Naive thymus-derived CD4-positive, alpha-beta T cell (primary cell): ENCODE data around the gene NTRK2. TPM values are rescaled to one million over a fixed set of nuclear protein-coding genes. Genes with fewer than 3 reads are reported as not detected.

ENCODE experiments used
- ATAC-seq: fragments of 150-1000 bp; cut with Tn5 transposase; 2 replicates; pipeline ENCODE4 v1.10.0; 2021; ENCODE audit warnings: mild to moderate bottlenecking, moderate library complexity
- CTCF ChIA-PET: fragments of 350-600 bp; sonication (Branson Sonifier 250); formaldehyde crosslinking; loops from one replicate; lab custom pipeline; 2021; ENCODE audit warnings: antibody characterized with exemption; lab: Charles Lee
- POLR2A ChIA-PET: fragments of 350-600 bp; sonication (Branson Sonifier 250); formaldehyde crosslinking; loops from one replicate; lab custom pipeline; 2021; ENCODE audit warnings: antibody characterized with exemption, inconsistent platforms; lab: Charles Lee
- DNase-seq, 9 donors: peaks; one replicate each; pipeline versions ENCODE4 v3.0.0 to v3.0.0-alpha.2; 2020 to 2022; ENCODE audit warnings: mixed read lengths in 1 of 9
- H3K27ac ChIP-seq: one replicate; pipeline ENCODE4 v1.7.0; 2013; ENCODE audit warnings: mild to moderate bottlenecking, low read depth, low read length, moderate library complexity
- H3K27me3 ChIP-seq, 2 donors: one replicate each; pipeline ENCODE4 v1.7.0; 2013; ENCODE audit warnings: low read length in 2 of 2, mild to moderate bottlenecking in 2 of 2, moderate library complexity in 2 of 2; ENCODE audit not compliant: control insufficient read depth in 2 of 2, insufficient read depth in 2 of 2
- H3K36me3 ChIP-seq, 3 experiments: 1 replicate in 2 of 3; 2 replicates in 1 of 3; pipeline ENCODE4 v1.7.0; 2013; ENCODE audit warnings: low read length in 3 of 3, mild to moderate bottlenecking in 3 of 3, moderate library complexity in 1 of 3; ENCODE audit not compliant: insufficient read depth in 3 of 3, control insufficient read depth in 2 of 3
- H3K4me1 ChIP-seq, 2 donors: one replicate each; pipeline ENCODE4 v1.7.0; 2013; ENCODE audit warnings: low read length in 2 of 2, mild to moderate bottlenecking in 2 of 2, moderate library complexity in 1 of 2; ENCODE audit not compliant: control insufficient read depth in 2 of 2, insufficient read depth in 2 of 2
- H3K4me3 ChIP-seq: 2 replicates; pipeline ENCODE4 v1.7.0; 2013; ENCODE audit warnings: mild to moderate bottlenecking, low read length
- H3K9me3 ChIP-seq, 3 experiments: 1 replicate in 2 of 3; 2 replicates in 1 of 3; pipeline ENCODE4 v1.7.0; 2013; ENCODE audit warnings: low read length in 3 of 3; ENCODE audit not compliant: control insufficient read depth in 2 of 3
- H3K27ac Mint-ChIP-seq, 9 donors: one replicate each; pipeline ENCODE4 v1.8.0; 2020 to 2022; ENCODE audit warnings: mixed read lengths in 9 of 9, mild to moderate bottlenecking in 8 of 9, moderate library complexity in 5 of 9, inconsistent platforms in 2 of 9
- H3K27me3 Mint-ChIP-seq, 5 donors: one replicate each; pipeline ENCODE4 v1.8.0; 2021 to 2022; ENCODE audit warnings: mixed read lengths in 5 of 5, mild to moderate bottlenecking in 1 of 5
- H3K36me3 Mint-ChIP-seq, 5 donors: one replicate each; pipeline ENCODE4 v1.8.0; 2020 to 2022; ENCODE audit warnings: mixed read lengths in 5 of 5, mild to moderate bottlenecking in 3 of 5, inconsistent platforms in 1 of 5
- H3K4me1 Mint-ChIP-seq, 7 donors: one replicate each; pipeline ENCODE4 v1.8.0; 2020 to 2022; ENCODE audit warnings: mixed read lengths in 7 of 7, mild to moderate bottlenecking in 3 of 7, inconsistent platforms in 1 of 7
- H3K4me3 Mint-ChIP-seq, 10 donors: one replicate each; pipeline ENCODE4 v1.8.0; 2020 to 2022; ENCODE audit warnings: mild to moderate bottlenecking in 10 of 10, mixed read lengths in 10 of 10, moderate library complexity in 6 of 10, inconsistent platforms in 2 of 10
- H3K9me3 Mint-ChIP-seq, 11 donors: one replicate each; pipeline ENCODE4 v1.8.0; 2020 to 2022; ENCODE audit warnings: mixed read lengths in 11 of 11, mild to moderate bottlenecking in 4 of 11, inconsistent platforms in 1 of 11, moderate library complexity in 1 of 11
- intact Hi-C, 2 donors: fragments of 100-400 bp; cut with micrococcal nuclease; formaldehyde crosslinking; loops; one replicate each; pipeline ENCODE4 v1.15.1; 2023
- polyA plus RNA-seq, 2 donors: library from polyadenylated mRNA; unstranded; fragments of 300-500 nt; fragmentation: Illumina TruSeq; gene quantifications; one replicate each; pipeline ENCODE4 v1.2.3, GENCODE V29; 2021
- total RNA-seq, 6 experiments: library from RNA in 5 of 6; stranded (reverse) in 5 of 6; gene quantifications; 1 replicate in 5 of 6; 2 replicates in 1 of 6; pipeline ENCODE4 v1.2.3 and lab custom pipeline; 2021 to 2026

NTRK2 gene
- total and polyA plus RNA-seq, 7 experiments from 2014 or later = 0.07 to 1.2 TPM; not detected in 5

- no peaks in the 10 kb centered on the region for H3K9me3 ChIP-seq
- no peak overlapping the region for H3K4me3 Mint-ChIP-seq
- DNase-seq (no peak), ATAC-seq (no peak)
- H3K27me3 ChIP-seq = no peaks in the 10 kb centered on the region
- H3K36me3 Mint-ChIP-seq = no peaks in the 10 kb centered on the region
- H3K36me3 ChIP-seq = no peaks in the 10 kb centered on the region
- no peaks in the 10 kb centered on the region for H3K4me1 ChIP-seq
- no peak overlapping the region for H3K27ac ChIP-seq
- H3K27ac Mint-ChIP-seq = no peak overlapping the region
- no peak overlapping the region for H3K4me3 ChIP-seq
- H3K9me3 Mint-ChIP-seq = peaks cover 0 to 6% (median 0%) of the 10 kb centered on the region in 11 donors
- H3K4me1 Mint-ChIP-seq = no peaks in the 10 kb centered on the region
- CTCF ChIA-PET = interaction anchor here (0.5 kb wide), 1 partner anchor 25 kb away, joined by 5 read pairs; no protein-coding TSS in a partner anchor
- intact Hi-C loops = no loop called here
- POLR2A ChIA-PET = no interaction called here
- H3K27me3 Mint-ChIP-seq = peaks cover 0 to 12% (median 0%) of the 10 kb centered on the region in 5 donors
These were observed 352.2 kb downstream of the NTRK2 start for GRCh38 chr9:85021686-85022085.

- no peaks in the 10 kb centered on the region for H3K4me1 Mint-ChIP-seq
- Histone ChIP-seq H3K36me3 (no peaks in the 10 kb centered on the region), H3K9me3 (no peaks in the 10 kb centered on the region), H3K4me3 (no peak overlapping the region), H3K4me1 (no peaks in the 10 kb centered on the region), H3K27ac (no peak overlapping the region), H3K27me3 (no peaks in the 10 kb centered on the region)
- intact Hi-C loops = no loop called here
- H3K27ac Mint-ChIP-seq = no peak overlapping the region
- POLR2A ChIA-PET = no interaction called here
- CTCF ChIA-PET = no interaction called here
- H3K4me3 Mint-ChIP-seq = no peak overlapping the region
- ATAC-seq = no peak
- no peaks in the 10 kb centered on the region for H3K36me3 Mint-ChIP-seq
- H3K27me3 Mint-ChIP-seq = peaks cover 0 to 18% (median 0%) of the 10 kb centered on the region in 5 donors
- DNase-seq = no peak
- peaks cover 0 to 6% (median 3%) of the 10 kb centered on the region in 11 donors for H3K9me3 Mint-ChIP-seq
These were observed 354.8 kb downstream of the NTRK2 start for GRCh38 chr9:85024374-85024773.

GRCh38 chr9:85025638-85026037, 356.1 kb downstream of the NTRK2 start:
- intact Hi-C loops = no loop called here
- POLR2A ChIA-PET = no interaction called here
- DNase-seq (no peak), ATAC-seq (no peak)
- no peak overlapping the region for H3K4me3 ChIP-seq
- H3K27ac ChIP-seq = no peak overlapping the region
- H3K9me3 ChIP-seq = no peaks in the 10 kb centered on the region
- peaks cover 0 to 17% (median 0%) of the 10 kb centered on the region in 5 donors for H3K27me3 Mint-ChIP-seq
- H3K27ac Mint-ChIP-seq = no peak overlapping the region
- peaks cover 0 to 6% (median 2%) of the 10 kb centered on the region in 11 donors for H3K9me3 Mint-ChIP-seq
- CTCF ChIA-PET = no interaction called here
- no peaks in the 10 kb centered on the region for H3K4me1 ChIP-seq
- H3K27me3 ChIP-seq = no peaks in the 10 kb centered on the region
- H3K36me3 ChIP-seq = no peaks in the 10 kb centered on the region
- H3K4me3 Mint-ChIP-seq = no peak overlapping the region
- H3K4me1 Mint-ChIP-seq = no peaks in the 10 kb centered on the region
- no peaks in the 10 kb centered on the region for H3K36me3 Mint-ChIP-seq

GRCh38 chr9:85027870-85028269, 358.3 kb downstream of the NTRK2 start:
- Mint-ChIP-seq H3K4me3 (no peak overlapping the region), H3K36me3 (no peaks in the 10 kb centered on the region), H3K27me3 (peaks cover 0 to 5% (median 0%) of the 10 kb centered on the region in 5 donors), H3K4me1 (no peaks in the 10 kb centered on the region), H3K9me3 (peaks cover 0 to 6% (median 2%) of the 10 kb centered on the region in 11 donors), H3K27ac (no peak overlapping the region)
- ATAC-seq (no peak), DNase-seq (no peak)
- ChIA-PET CTCF (no interaction called here), POLR2A (no interaction called here)
- H3K36me3 ChIP-seq = no peaks in the 10 kb centered on the region
- no peaks in the 10 kb centered on the region for H3K9me3 ChIP-seq
- no peaks in the 10 kb centered on the region for H3K4me1 ChIP-seq
- no peak overlapping the region for H3K27ac ChIP-seq
- intact Hi-C loops = no loop called here
- no peak overlapping the region for H3K4me3 ChIP-seq
- no peaks in the 10 kb centered on the region for H3K27me3 ChIP-seq

- Mint-ChIP-seq H3K36me3 (no peaks in the 10 kb centered on the region), H3K4me1 (no peaks in the 10 kb centered on the region), H3K27me3 (peaks cover 0 to 11% (median 5%) of the 10 kb centered on the region in 5 donors), H3K27ac (no peak overlapping the region), H3K4me3 (no peak overlapping the region), H3K9me3 (peaks cover 0 to 13% (median 2%) of the 10 kb centered on the region in 11 donors)
- H3K4me3 ChIP-seq = no peak overlapping the region
- POLR2A ChIA-PET = no interaction called here
- no peak for ATAC-seq
- H3K36me3 ChIP-seq = no peaks in the 10 kb centered on the region
- H3K27me3 ChIP-seq = no peaks in the 10 kb centered on the region
- H3K9me3 ChIP-seq = no peaks in the 10 kb centered on the region
- H3K4me1 ChIP-seq = no peaks in the 10 kb centered on the region
- no peak overlapping the region for H3K27ac ChIP-seq
- intact Hi-C loops = no loop called here
- CTCF ChIA-PET = no interaction called here
- no peak for DNase-seq
These were observed 360.8 kb downstream of the NTRK2 start for GRCh38 chr9:85030316-85030715.

- intact Hi-C loops = no loop called here
- DNase-seq (no peak), ATAC-seq (no peak)
- Histone ChIP-seq H3K4me1 (no peaks in the 10 kb centered on the region), H3K27ac (no peak overlapping the region), H3K4me3 (no peak overlapping the region), H3K9me3 (no peaks in the 10 kb centered on the region), H3K36me3 (no peaks in the 10 kb centered on the region), H3K27me3 (no peaks in the 10 kb centered on the region)
- CTCF ChIA-PET = no interaction called here
- POLR2A ChIA-PET = no interaction called here
- Mint-ChIP-seq H3K27ac (no peak overlapping the region), H3K27me3 (peaks cover 0 to 9% (median 7%) of the 10 kb centered on the region in 5 donors), H3K4me1 (no peaks in the 10 kb centered on the region), H3K4me3 (no peak overlapping the region), H3K36me3 (no peaks in the 10 kb centered on the region), H3K9me3 (peaks cover 0 to 13% (median 2%) of the 10 kb centered on the region in 11 donors)
These were observed 367.0 kb downstream of the NTRK2 start for GRCh38 chr9:85036496-85036895.

- peaks cover 0 to 9% (median 7%) of the 10 kb centered on the region in 5 donors for H3K27me3 Mint-ChIP-seq
- ChIA-PET POLR2A (no interaction called here), CTCF (no interaction called here)
- no peak overlapping the region for H3K4me3 Mint-ChIP-seq
- no peaks in the 10 kb centered on the region for H3K9me3 ChIP-seq
- H3K9me3 Mint-ChIP-seq = peaks cover 0 to 8% (median 0%) of the 10 kb centered on the region in 11 donors
- H3K4me1 ChIP-seq = no peaks in the 10 kb centered on the region
- DNase-seq (no peak), ATAC-seq (no peak)
- no peaks in the 10 kb centered on the region for H3K36me3 Mint-ChIP-seq
- intact Hi-C loops = no loop called here
- no peak overlapping the region for H3K4me3 ChIP-seq
- no peaks in the 10 kb centered on the region for H3K27me3 ChIP-seq
- no peaks in the 10 kb centered on the region for H3K36me3 ChIP-seq
- no peak overlapping the region for H3K27ac Mint-ChIP-seq
- no peaks in the 10 kb centered on the region for H3K4me1 Mint-ChIP-seq
- H3K27ac ChIP-seq = no peak overlapping the region
These were observed 368.5 kb downstream of the NTRK2 start for GRCh38 chr9:85038061-85038460.
